GM18867 (cell line): Measurements from ENCODE around the gene COX7A2.

ENCODE experiments used
- ATAC-seq: cut with Tn5 transposase; IDR thresholded peaks from one replicate; pipeline ENCODE4 v1.9.1; 2021; ENCODE audit warnings: mild to moderate bottlenecking, moderate library complexity; ENCODE audit not compliant: unreplicated experiment

The COX7A2 gene

GRCh38 chr6:75268988-75269354 is 25.4 kb upstream of the COX7A2 start:
- no peak for ATAC-seq

GRCh38 chr6:75268121-75268987 is 24.8 kb upstream of the COX7A2 start:
- ATAC-seq, result no peak

GRCh38 chr6:75267461-75267860 is 23.9 kb upstream of the COX7A2 start:
- no peak for ATAC-seq

- ATAC-seq, result peak; percentile 77
These were observed 23.2 kb upstream of the COX7A2 start for GRCh38 chr6:75266716-75267291.

GRCh38 chr6:75263401-75263750 is 19.8 kb upstream of the COX7A2 start:
- no peak for ATAC-seq

GRCh38 chr6:75262716-75263400 is 19.3 kb upstream of the COX7A2 start:
- ATAC-seq, result no peak

GRCh38 chr6:75261299-75261698 is 17.7 kb upstream of the COX7A2 start:
- ATAC-seq, result no peak

- ATAC-seq, result no peak
These were observed 13.9 kb upstream of the COX7A2 start for GRCh38 chr6:75257343-75258087.

- ATAC-seq, result no peak
These were observed 7.0 kb upstream of the COX7A2 start for GRCh38 chr6:75250552-75250951.

- no peak for ATAC-seq
These were observed 6.2 kb upstream of the COX7A2 start for GRCh38 chr6:75249837-75250236.

- ATAC-seq, result no peak
These were observed 2.8 kb upstream of the COX7A2 start for GRCh38 chr6:75246386-75246785.

GRCh38 chr6:75244063-75244584 is 523 bp upstream of the COX7A2 start:
- ATAC-seq, result peak; percentile 11

- ATAC-seq, result no peak
These were observed 7.0 kb downstream of the COX7A2 start for GRCh38 chr6:75236630-75237029.

GRCh38 chr6:75235271-75235670 is 8.3 kb downstream of the COX7A2 start:
- ATAC-seq, result no peak

- no peak for ATAC-seq
These were observed 9.3 kb downstream of the COX7A2 start for GRCh38 chr6:75234126-75234865.

- no peak for ATAC-seq
These were observed 10.4 kb downstream of the COX7A2 start for GRCh38 chr6:75233092-75233615.

- ATAC-seq, result no peak
These were observed 12.9 kb downstream of the COX7A2 start for GRCh38 chr6:75230484-75231325.

GRCh38 chr6:75224303-75224926 is 19.2 kb downstream of the COX7A2 start:
- ATAC-seq, result no peak

GRCh38 chr6:75223428-75223827 is 20.2 kb downstream of the COX7A2 start:
- no peak for ATAC-seq
